SK-N-SH (cell line): ENCODE data around the gene CCDC148. TPM values are rescaled to one million over a fixed set of nuclear protein-coding genes. Genes with fewer than 3 reads are reported as not detected.

ENCODE experiments used
- CTCF ChIA-PET: fragments of 300-600, 350-600 bp; formaldehyde crosslinking; extraction: SDS; loops from one replicate; lab custom pipeline; 2021; lab: Yijun Ruan, JAX
- POLR2A ChIA-PET: fragments of 350-600 bp; sonication (Branson Sonifier 250); formaldehyde crosslinking; extraction: SDS; loops from one replicate; lab custom pipeline; 2020; ENCODE audit warnings: antibody characterized with exemption, inconsistent platforms; lab: Yijun Ruan, JAX
- DNase-seq: peaks from one replicate; pipeline ENCODE4 v3.0.0; 2012
- H2AFZ ChIP-seq: fragments of 200-600 bp; sonication (generic); 2 replicates; pipeline ENCODE4 v1.8.1; 2016; ENCODE audit warnings: antibody characterized with exemption, mild to moderate bottlenecking, low read depth
- H3F3A ChIP-seq: fragments of 200-600 bp; sonication (generic); replicated peaks from 2 replicates; pipeline ENCODE3; 2016; ENCODE audit warnings: antibody characterized with exemption, mild to moderate bottlenecking; ENCODE audit not compliant: insufficient read depth
- H3K27ac ChIP-seq, 2 experiments: fragments of 200-500 bp in 1 of 2; fragments of 200-600 bp in 1 of 2; sonication (Bioruptor generic) in 1 of 2; sonication (generic), shearing (Covaris generic) in 1 of 2; 2 replicates each; pipeline versions ENCODE4 v1.5.1 to v1.6.1; 2014 to 2016; ENCODE audit warnings: low read depth in 2 of 2, inconsistent platforms in 1 of 2, low read length in 1 of 2, mild to moderate bottlenecking in 1 of 2, mixed read lengths in 1 of 2
- H3K27me3 ChIP-seq: fragments of 200-600 bp; sonication (generic), shearing (Covaris generic); 2 replicates; pipeline ENCODE4 v1.6.1; 2016; ENCODE audit warnings: mixed run types; ENCODE audit not compliant: insufficient read depth
- H3K36me3 ChIP-seq, 2 experiments: fragments of 200-500 bp in 1 of 2; fragments of 200-600 bp in 1 of 2; sonication (Bioruptor generic) in 1 of 2; sonication (generic) in 1 of 2; replicated peaks in 1 of 2; 2 replicates each; pipeline versions ENCODE3 to v1.5.1; 2014 to 2016; ENCODE audit warnings: low read length in 1 of 2, mild to moderate bottlenecking in 1 of 2; ENCODE audit not compliant: insufficient read depth in 2 of 2, control insufficient read depth in 1 of 2
- H3K4me1 ChIP-seq, 2 experiments: fragments of 200-500 bp in 1 of 2; fragments of 200-600 bp in 1 of 2; sonication (Bioruptor generic) in 1 of 2; sonication (generic), shearing (Covaris generic) in 1 of 2; 2 replicates each; pipeline versions ENCODE4 v1.5.1 to v1.6.1; 2014 to 2016; ENCODE audit warnings: low read depth in 1 of 2, low read length in 1 of 2, mixed run types in 1 of 2; ENCODE audit not compliant: insufficient read depth in 2 of 2, control insufficient read depth in 1 of 2
- H3K4me2 ChIP-seq: fragments of 200-600 bp; sonication (generic), shearing (Covaris generic); 2 replicates; pipeline ENCODE4 v1.6.1; 2017; ENCODE audit warnings: mixed run types
- H3K4me3 ChIP-seq, 2 experiments: fragments of 200-500 bp in 1 of 2; fragments of 200-600 bp in 1 of 2; sonication (Bioruptor generic) in 1 of 2; sonication (generic), shearing (Covaris generic) in 1 of 2; 2 replicates each; pipeline versions ENCODE4 v1.5.1 to v1.8.1; 2014 to 2016; ENCODE audit warnings: low read depth in 2 of 2, inconsistent platforms in 1 of 2, low read length in 1 of 2, mild to moderate bottlenecking in 1 of 2, mixed read lengths in 1 of 2, moderate library complexity in 1 of 2
- H3K79me2 ChIP-seq: fragments of 200-600 bp; sonication (generic); 2 replicates; pipeline ENCODE4 v1.8.1; 2017; ENCODE audit warnings: mild to moderate bottlenecking; ENCODE audit not compliant: insufficient read depth
- H3K9ac ChIP-seq: fragments of 200-600 bp; sonication (generic); 2 replicates; pipeline ENCODE4 v1.6.1; 2017; ENCODE audit warnings: mixed run types
- H3K9me2 ChIP-seq: fragments of 200-600 bp; sonication (generic); 2 replicates; pipeline ENCODE4 v1.6.1; 2017; ENCODE audit warnings: mixed run types
- H3K9me3 ChIP-seq: fragments of 200-600 bp; sonication (generic); 2 replicates; pipeline ENCODE4 v1.6.1; 2017; ENCODE audit warnings: mixed run types, mild to moderate bottlenecking, moderate library complexity
- H4K20me1 ChIP-seq: fragments of 200-600 bp; sonication (generic); 2 replicates; pipeline ENCODE4 v1.6.1; 2017; ENCODE audit warnings: mild to moderate bottlenecking, mixed run types; ENCODE audit not compliant: insufficient read depth
- CHD2 ChIP-seq: fragments of 150-350 bp; IDR thresholded peaks from 2 replicates; pipeline ENCODE4 v1.6.1; 2018; ENCODE audit warnings: low read length; ENCODE audit not compliant: partially characterized antibody
- EP300 ChIP-seq, 2 experiments: IDR thresholded peaks; 2 replicates each; pipeline versions ENCODE4 v1.4.0 to v1.6.1; 2012; ENCODE audit warnings: borderline replicate concordance in 1 of 2, low read depth in 1 of 2, low read length in 1 of 2
- EZH2phosphoT487 ChIP-seq: fragments of 200-600 bp; sonication (generic); IDR thresholded peaks from 2 replicates; pipeline ENCODE4 v1.6.1; 2017; ENCODE audit warnings: low read depth, mixed run types, mild to moderate bottlenecking, antibody characterized with exemption, moderate library complexity, borderline replicate concordance
- FOSL2 ChIP-seq: IDR thresholded peaks from 2 replicates; pipeline ENCODE4 v1.4.0; 2012; ENCODE audit warnings: low read depth, mild to moderate bottlenecking, moderate library complexity, borderline replicate concordance
- FOXM1 ChIP-seq: IDR thresholded peaks from 2 replicates; pipeline ENCODE4 v1.4.0; 2012; ENCODE audit warnings: low read depth, mild to moderate bottlenecking
- GABPA ChIP-seq: IDR thresholded peaks from 2 replicates; pipeline ENCODE4 v1.4.0; 2012; ENCODE audit warnings: low read depth, mild to moderate bottlenecking
- IRF3 ChIP-seq: fragments of 150-350 bp; IDR thresholded peaks from 2 replicates; pipeline ENCODE4 v1.6.1; 2016; ENCODE audit warnings: mild to moderate bottlenecking, low read depth, low read length
- NFIC ChIP-seq: IDR thresholded peaks from 2 replicates; pipeline ENCODE4 v1.4.0; 2012; ENCODE audit warnings: borderline replicate concordance
- NRF1 ChIP-seq: IDR thresholded peaks from 2 replicates; pipeline ENCODE4 v1.6.1; 2012; ENCODE audit warnings: low read depth, mild to moderate bottlenecking, low read length
- SIN3A ChIP-seq: IDR thresholded peaks from 2 replicates; pipeline ENCODE4 v1.6.1; 2012; ENCODE audit warnings: low read depth, mild to moderate bottlenecking, low read length, moderate library complexity, borderline replicate concordance
- TAF1 ChIP-seq: IDR thresholded peaks from 2 replicates; pipeline ENCODE4 v1.6.1; 2012; ENCODE audit warnings: low read depth, mild to moderate bottlenecking, low read length, moderate library complexity, borderline replicate concordance
- TCF12 ChIP-seq: IDR thresholded peaks from 2 replicates; pipeline ENCODE4 v1.4.0; 2012
- USF1 ChIP-seq: IDR thresholded peaks from 2 replicates; pipeline ENCODE4 v1.4.0; 2012; ENCODE audit warnings: low read depth, borderline replicate concordance
- YY1 ChIP-seq: IDR thresholded peaks from 2 replicates; pipeline ENCODE4 v1.4.0; 2012; ENCODE audit warnings: low read depth, mild to moderate bottlenecking
- polyA plus RNA-seq, 3 experiments: library from polyadenylated mRNA; depleted of rRNA; stranded (reverse); fragments of >200 nt; gene quantifications; 2 replicates each; pipeline ENCODE4 v1.2.3, GENCODE V29; 2012
- TF ChIP-seq, protein P1 (sequence below): IDR thresholded peaks from 2 replicates; pipeline ENCODE4 v1.6.1; 2012; ENCODE audit warnings: mild to moderate bottlenecking, low read depth, low read length, moderate library complexity

CCDC148 gene
- polyA plus RNA-seq, 1 of the 3 experiments (the other 2 are of a cell fraction), result 0.18 TPM

- Histone ChIP-seq H3K27me3 (no peaks in the 10 kb centered on the region), H3K27ac (peak overlapping the region in 1 of 2 experiments; percentile 11; a peak in 1 of 4 replicates)
- CTCF ChIA-PET, result interaction anchor here (1.0 to 1.2 kb wide), 2 partner anchors 16 to 28 kb away, joined by 3 read pairs; no protein-coding TSS in a partner anchor
These were observed 41.6 kb upstream of the CCDC148 start for GRCh38 chr2:158498043-158498748.

More at GRCh38 chr2:158498043-158498748, 41.6 kb upstream of the CCDC148 start:
- H3K9ac ChIP-seq, result no peak overlapping the region
- no peaks in the 10 kb centered on the region for H3K9me3 ChIP-seq
- no peaks in the 10 kb centered on the region for H3K9me2 ChIP-seq
- no peak for TF ChIP-seq SIN3A
- TF ChIP-seq NFIC, result no peak
- TF ChIP-seq EP300 (IDR thresholded peaks at IDR 0.05; ENCODE audit: borderline replicate concordance in 1 of 2, low read depth in 1 of 2, low read length in 1 of 2), result no peak
- no peak for TF ChIP-seq CHD2
- no peak for TF ChIP-seq USF1
- no peak for TF ChIP-seq IRF3
- TF ChIP-seq TAF1, result no peak
- TF ChIP-seq TCF12, result no peak
- TF ChIP-seq EZH2phosphoT487, result no peak
- no peak for TF ChIP-seq FOXM1
- TF ChIP-seq, protein P1, sequence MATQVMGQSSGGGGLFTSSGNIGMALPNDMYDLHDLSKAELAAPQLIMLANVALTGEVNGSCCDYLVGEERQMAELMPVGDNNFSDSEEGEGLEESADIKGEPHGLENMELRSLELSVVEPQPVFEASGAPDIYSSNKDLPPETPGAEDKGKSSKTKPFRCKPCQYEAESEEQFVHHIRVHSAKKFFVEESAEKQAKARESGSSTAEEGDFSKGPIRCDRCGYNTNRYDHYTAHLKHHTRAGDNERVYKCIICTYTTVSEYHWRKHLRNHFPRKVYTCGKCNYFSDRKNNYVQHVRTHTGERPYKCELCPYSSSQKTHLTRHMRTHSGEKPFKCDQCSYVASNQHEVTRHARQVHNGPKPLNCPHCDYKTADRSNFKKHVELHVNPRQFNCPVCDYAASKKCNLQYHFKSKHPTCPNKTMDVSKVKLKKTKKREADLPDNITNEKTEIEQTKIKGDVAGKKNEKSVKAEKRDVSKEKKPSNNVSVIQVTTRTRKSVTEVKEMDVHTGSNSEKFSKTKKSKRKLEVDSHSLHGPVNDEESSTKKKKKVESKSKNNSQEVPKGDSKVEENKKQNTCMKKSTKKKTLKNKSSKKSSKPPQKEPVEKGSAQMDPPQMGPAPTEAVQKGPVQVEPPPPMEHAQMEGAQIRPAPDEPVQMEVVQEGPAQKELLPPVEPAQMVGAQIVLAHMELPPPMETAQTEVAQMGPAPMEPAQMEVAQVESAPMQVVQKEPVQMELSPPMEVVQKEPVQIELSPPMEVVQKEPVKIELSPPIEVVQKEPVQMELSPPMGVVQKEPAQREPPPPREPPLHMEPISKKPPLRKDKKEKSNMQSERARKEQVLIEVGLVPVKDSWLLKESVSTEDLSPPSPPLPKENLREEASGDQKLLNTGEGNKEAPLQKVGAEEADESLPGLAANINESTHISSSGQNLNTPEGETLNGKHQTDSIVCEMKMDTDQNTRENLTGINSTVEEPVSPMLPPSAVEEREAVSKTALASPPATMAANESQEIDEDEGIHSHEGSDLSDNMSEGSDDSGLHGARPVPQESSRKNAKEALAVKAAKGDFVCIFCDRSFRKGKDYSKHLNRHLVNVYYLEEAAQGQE, result no peak
- no peak for TF ChIP-seq NRF1
- TF ChIP-seq GABPA, result no peak
- no peak for TF ChIP-seq FOSL2
- no peak for TF ChIP-seq YY1
- H3K36me3 ChIP-seq, result no peaks in the 10 kb centered on the region
- peaks cover 23 to 42% of the 10 kb centered on the region in 2 experiments for H3K4me1 ChIP-seq
- no peak overlapping the region for H3K4me2 ChIP-seq
- no peaks in the 10 kb centered on the region for H4K20me1 ChIP-seq
- peaks cover 21% of the 10 kb centered on the region for H3F3A ChIP-seq
- H3K4me3 ChIP-seq, result no peak overlapping the region
- peaks cover 34% of the 10 kb centered on the region; the same call in 1 of the 2 replicates for H3K79me2 ChIP-seq
- DNase-seq, result no peak
- POLR2A ChIA-PET, result interaction anchor here (0.6 kb wide), 1 partner anchor 322 kb away, joined by 3 read pairs; no protein-coding TSS in a partner anchor
- no peak overlapping the region for H2AFZ ChIP-seq
